ENCODE measurements around the gene TBC1D22A. TPM values are rescaled to one million over a fixed set of nuclear protein-coding genes. Genes with fewer than 3 reads are reported as not detected.

TBC1D22A gene
- total and polyA plus RNA-seq, 2 experiments from 2014 or later = 9.6 to 13.3 TPM

DNA sequence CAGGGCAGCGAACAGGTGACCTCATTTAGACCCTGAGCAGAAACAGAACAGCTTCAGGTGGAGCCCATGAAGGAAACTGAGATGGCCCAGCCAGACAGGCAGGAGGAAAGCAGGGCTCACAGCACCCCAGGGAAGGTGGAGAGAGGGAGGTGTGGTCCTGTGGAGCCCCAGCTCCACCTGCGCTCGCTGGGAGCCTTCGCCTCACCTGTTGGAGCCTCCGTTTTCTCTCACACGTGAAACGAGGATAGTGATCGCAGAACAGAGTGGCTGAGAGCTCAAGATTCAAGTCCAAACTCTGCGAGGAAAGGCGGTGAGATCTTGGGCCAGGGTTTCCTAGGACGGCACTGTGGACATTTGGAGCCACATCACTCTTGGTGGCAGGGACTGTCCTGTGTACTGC, 15.8 kb upstream of the TBC1D22A start:
- no peak overlapping the region for H3K4me2 ChIP-seq
- Mint-ChIP-seq H3K9me3 (no peaks in the 10 kb centered on the region), H3K27ac (no peak overlapping the region), H3K4me3 (no peak overlapping the region; the same call in 2 of the 3 replicates), H3K27me3 (ENCODE audit: insufficient read depth, low read depth, poor library complexity) (peaks cover 8% of the 10 kb centered on the region), H3K4me1 (no peaks in the 10 kb centered on the region; the same call in 2 of the 3 replicates), H3K36me3 (ENCODE audit: low read depth) (no peaks in the 10 kb centered on the region)
- no peaks in the 10 kb centered on the region for H3K36me3 ChIP-seq (ENCODE audit: insufficient read depth)
- no peaks in the 10 kb centered on the region for H3K4me1 ChIP-seq (ENCODE audit: insufficient read depth)
- no peaks in the 10 kb centered on the region for H3K79me2 ChIP-seq (replicated peaks; ENCODE audit: insufficient read depth)
- H4K20me1 ChIP-seq (replicated peaks; ENCODE audit: insufficient read depth) = no peaks in the 10 kb centered on the region
- no peaks in the 10 kb centered on the region for H3F3A ChIP-seq (replicated peaks; ENCODE audit: low read depth)
- H3K27ac ChIP-seq (ENCODE audit: low read depth) = no peak overlapping the region
- no peaks in the 10 kb centered on the region for H3K9me2 ChIP-seq (ENCODE audit: insufficient read depth)
- H3K4me3 ChIP-seq = no peak overlapping the region
- no peak overlapping the region for H2AFZ ChIP-seq
- TF ChIP-seq POLR2AphosphoS5 (IDR thresholded peaks at IDR 0.05; ENCODE audit: low read depth) (no peak), REST (IDR thresholded peaks at IDR 0.05; ENCODE audit: unreplicated experiment) (no peak), CREB1 (CRISPR knock-in tag; IDR thresholded peaks at IDR 0.05; ENCODE audit: low read depth) (no peak), ETS1 (IDR thresholded peaks at IDR 0.05) (no peak), EZH2 (IDR thresholded peaks at IDR 0.05; ENCODE audit: low read depth, unreplicated experiment) (no peak), STAT1 (IDR thresholded peaks at IDR 0.05; ENCODE audit: unreplicated experiment) (no peak), ZNF331 (CRISPR knock-in tag; IDR thresholded peaks at IDR 0.05; ENCODE audit: low read depth) (no peak), ZNF114 (CRISPR knock-in tag; IDR thresholded peaks at IDR 0.05) (no peak), ZNF462 (CRISPR knock-in tag; IDR thresholded peaks at IDR 0.05) (no peak), JUNB (IDR thresholded peaks at IDR 0.05; ENCODE audit: unreplicated experiment) (no peak), NANOG (IDR thresholded peaks at IDR 0.05; ENCODE audit: borderline replicate concordance) (no peak), EZH2phosphoT487 (IDR thresholded peaks at IDR 0.05; ENCODE audit: unreplicated experiment) (no peak)
- TF ChIP-seq, protein P1, sequence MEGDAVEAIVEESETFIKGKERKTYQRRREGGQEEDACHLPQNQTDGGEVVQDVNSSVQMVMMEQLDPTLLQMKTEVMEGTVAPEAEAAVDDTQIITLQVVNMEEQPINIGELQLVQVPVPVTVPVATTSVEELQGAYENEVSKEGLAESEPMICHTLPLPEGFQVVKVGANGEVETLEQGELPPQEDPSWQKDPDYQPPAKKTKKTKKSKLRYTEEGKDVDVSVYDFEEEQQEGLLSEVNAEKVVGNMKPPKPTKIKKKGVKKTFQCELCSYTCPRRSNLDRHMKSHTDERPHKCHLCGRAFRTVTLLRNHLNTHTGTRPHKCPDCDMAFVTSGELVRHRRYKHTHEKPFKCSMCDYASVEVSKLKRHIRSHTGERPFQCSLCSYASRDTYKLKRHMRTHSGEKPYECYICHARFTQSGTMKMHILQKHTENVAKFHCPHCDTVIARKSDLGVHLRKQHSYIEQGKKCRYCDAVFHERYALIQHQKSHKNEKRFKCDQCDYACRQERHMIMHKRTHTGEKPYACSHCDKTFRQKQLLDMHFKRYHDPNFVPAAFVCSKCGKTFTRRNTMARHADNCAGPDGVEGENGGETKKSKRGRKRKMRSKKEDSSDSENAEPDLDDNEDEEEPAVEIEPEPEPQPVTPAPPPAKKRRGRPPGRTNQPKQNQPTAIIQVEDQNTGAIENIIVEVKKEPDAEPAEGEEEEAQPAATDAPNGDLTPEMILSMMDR (conservative IDR thresholded peaks at IDR 0.05; ENCODE audit: low read depth in 2 of 2) = no peak
- no peak for DNase-seq (ENCODE audit: low spot score)
- no peaks in the 10 kb centered on the region for H3K27me3 ChIP-seq (ENCODE audit: insufficient read depth)
- no peak for ATAC-seq
